Trophoblast cell (in vitro differentiated cells and primary cell): Measurements from ENCODE around the gene GGTA1.
A peak's percentile ranks its signal among the peaks of the same experiment; 100 is the strongest.

ENCODE experiments used
- DNase-seq, 2 donors: peaks; one replicate each; pipeline ENCODE4 v3.0.0-alpha.2; 2016
- H2AFZ ChIP-seq: 2 replicates; pipeline ENCODE4 v1.6.1; 2013; ENCODE audit warnings: low read length, moderate library complexity, mild to moderate bottlenecking; ENCODE audit not compliant: insufficient read depth, poor library complexity
- H2AK5ac ChIP-seq: 2 replicates; pipeline ENCODE4 v1.6.1; 2013; ENCODE audit warnings: mild to moderate bottlenecking, low read length
- H2BK120ac ChIP-seq: 2 replicates; pipeline ENCODE4 v1.6.1; 2013; ENCODE audit warnings: low read length, mild to moderate bottlenecking, moderate library complexity; ENCODE audit not compliant: insufficient read depth, poor library complexity
- H2BK12ac ChIP-seq: 2 replicates; pipeline ENCODE4 v1.6.1; 2013; ENCODE audit warnings: mild to moderate bottlenecking, low read length, moderate library complexity
- H2BK5ac ChIP-seq: 2 replicates; pipeline ENCODE4 v1.6.1; 2013; ENCODE audit warnings: low read length, low read depth, moderate library complexity, mild to moderate bottlenecking; ENCODE audit not compliant: poor library complexity
- H3K14ac ChIP-seq: 2 replicates; pipeline ENCODE4 v1.6.1; 2013; ENCODE audit warnings: mild to moderate bottlenecking, low read length
- H3K18ac ChIP-seq: 2 replicates; pipeline ENCODE4 v1.6.1; 2013; ENCODE audit warnings: mild to moderate bottlenecking, low read length
- H3K23ac ChIP-seq: 2 replicates; pipeline ENCODE4 v1.6.1; 2013; ENCODE audit warnings: low read length
- H3K27ac ChIP-seq: 2 replicates; pipeline ENCODE4 v1.5.1; 2013; ENCODE audit warnings: low read depth, mild to moderate bottlenecking, inconsistent platforms, low read length, moderate library complexity
- H3K27me3 ChIP-seq: 2 replicates; pipeline ENCODE4 v1.6.1; 2013; ENCODE audit warnings: inconsistent platforms, mild to moderate bottlenecking, low read length, moderate library complexity; ENCODE audit not compliant: insufficient read depth
- H3K36me3 ChIP-seq, 2 experiments: 1 replicate in 1 of 2; 2 replicates in 1 of 2; pipeline ENCODE4 v1.6.1; 2013; ENCODE audit warnings: low read length in 2 of 2, mild to moderate bottlenecking in 2 of 2, moderate library complexity in 1 of 2; ENCODE audit not compliant: insufficient read depth in 2 of 2, control insufficient read depth in 1 of 2
- H3K4ac ChIP-seq: 2 replicates; pipeline ENCODE4 v1.6.1; 2013; ENCODE audit warnings: low read depth, mild to moderate bottlenecking, low read length, moderate library complexity
- H3K4me1 ChIP-seq, 2 experiments: 1 replicate in 1 of 2; 2 replicates in 1 of 2; pipeline ENCODE4 v1.6.1; 2013; ENCODE audit warnings: low read length in 2 of 2, mild to moderate bottlenecking in 2 of 2, moderate library complexity in 1 of 2; ENCODE audit not compliant: insufficient read depth in 2 of 2, control insufficient read depth in 1 of 2
- H3K4me2 ChIP-seq: 2 replicates; pipeline ENCODE4 v1.6.1; 2013; ENCODE audit warnings: inconsistent platforms, mild to moderate bottlenecking, low read length, moderate library complexity
- H3K4me3 ChIP-seq: 2 replicates; pipeline ENCODE4 v1.5.1; 2013; ENCODE audit warnings: mild to moderate bottlenecking, low read depth, low read length, inconsistent platforms
- H3K79me1 ChIP-seq: one replicate; pipeline ENCODE4 v1.6.1; 2013; ENCODE audit warnings: low read length
- H3K79me2 ChIP-seq: 2 replicates; pipeline ENCODE4 v1.6.1; 2013; ENCODE audit warnings: low read length, mild to moderate bottlenecking; ENCODE audit not compliant: control insufficient read depth, insufficient read depth, poor library complexity
- H3K9ac ChIP-seq: 2 replicates; pipeline ENCODE4 v1.6.1; 2013; ENCODE audit warnings: mild to moderate bottlenecking, low read length
- H3K9me3 ChIP-seq: 2 replicates; pipeline ENCODE4 v1.6.1; 2013; ENCODE audit warnings: low read depth, mild to moderate bottlenecking, control low read depth, inconsistent platforms, low read length; ENCODE audit not compliant: insufficient read depth
- H4K12ac ChIP-seq: 2 replicates; pipeline ENCODE4 v1.6.1; 2013; ENCODE audit warnings: low read depth, mild to moderate bottlenecking, low read length, moderate library complexity
- H4K8ac ChIP-seq: 2 replicates; pipeline ENCODE4 v1.6.1; 2013; ENCODE audit warnings: low read depth, mild to moderate bottlenecking, low read length, moderate library complexity
- H4K91ac ChIP-seq: one replicate; pipeline ENCODE4 v1.6.1; 2013; ENCODE audit warnings: low read depth, mild to moderate bottlenecking, low read length, moderate library complexity
- WGBS: extraction: QIAGEN DNeasy Blood & Tissue Kit; methylation state at CpG from one replicate; pipeline ENCODE4 v1.1.7; 2013; ENCODE audit warnings: missing lambda C conversion rate; ENCODE audit not compliant: insufficient read length, insufficient coverage; ENCODE audit errors: extremely low coverage; 5-methylcytosine and 5-hydroxymethylcytosine counted together

The GGTA1 gene

DNA sequence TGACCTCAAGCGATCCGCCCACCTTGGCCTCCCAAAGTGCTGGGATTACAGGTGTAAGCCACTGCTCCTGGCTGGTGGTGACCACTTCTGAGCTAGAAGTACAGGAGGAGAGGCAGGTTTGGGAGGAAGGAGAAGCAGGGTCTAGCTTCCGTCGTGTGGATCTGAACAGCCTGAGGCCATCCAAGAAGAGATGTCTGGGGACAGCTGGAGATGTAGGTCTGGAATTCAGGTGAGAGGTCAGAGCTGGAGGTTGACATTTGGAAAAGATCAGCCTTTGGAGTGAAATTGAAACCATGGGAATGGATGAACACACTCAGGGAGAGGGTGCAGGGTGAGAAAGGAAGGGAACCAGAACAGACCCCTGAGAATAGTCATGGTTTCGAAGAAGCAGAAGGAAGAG is 33.2 kb upstream of the GGTA1 start:
- Histone ChIP-seq H3K79me1 (peaks cover 5% of the 10 kb centered on the region), H4K91ac (no peak overlapping the region), H2BK120ac (no peak overlapping the region), H3K4me2 (no peak overlapping the region), H3K18ac (no peak overlapping the region), H2BK12ac (no peak overlapping the region), H2BK5ac (no peak overlapping the region), H3K36me3 (no peaks in the 10 kb centered on the region), H2AK5ac (no peak overlapping the region), H3K79me2 (no peaks in the 10 kb centered on the region), H3K4me1 (peaks cover 12 to 22% of the 10 kb centered on the region in 2 experiments), H3K14ac (no peak overlapping the region), H3K27me3 (no peaks in the 10 kb centered on the region), H3K23ac (no peak overlapping the region), H4K12ac (no peak overlapping the region), H3K27ac (no peak overlapping the region), H3K9ac (no peak overlapping the region), H2AFZ (no peak overlapping the region), H4K8ac (no peak overlapping the region), H3K4me3 (no peak overlapping the region), H3K4ac (no peak overlapping the region), H3K9me3 (no peaks in the 10 kb centered on the region)
- WGBS = no CpG with 5 or more reads among the region's 5 CpGs
- peak; percentile 63 to 87 for DNase-seq

DNA sequence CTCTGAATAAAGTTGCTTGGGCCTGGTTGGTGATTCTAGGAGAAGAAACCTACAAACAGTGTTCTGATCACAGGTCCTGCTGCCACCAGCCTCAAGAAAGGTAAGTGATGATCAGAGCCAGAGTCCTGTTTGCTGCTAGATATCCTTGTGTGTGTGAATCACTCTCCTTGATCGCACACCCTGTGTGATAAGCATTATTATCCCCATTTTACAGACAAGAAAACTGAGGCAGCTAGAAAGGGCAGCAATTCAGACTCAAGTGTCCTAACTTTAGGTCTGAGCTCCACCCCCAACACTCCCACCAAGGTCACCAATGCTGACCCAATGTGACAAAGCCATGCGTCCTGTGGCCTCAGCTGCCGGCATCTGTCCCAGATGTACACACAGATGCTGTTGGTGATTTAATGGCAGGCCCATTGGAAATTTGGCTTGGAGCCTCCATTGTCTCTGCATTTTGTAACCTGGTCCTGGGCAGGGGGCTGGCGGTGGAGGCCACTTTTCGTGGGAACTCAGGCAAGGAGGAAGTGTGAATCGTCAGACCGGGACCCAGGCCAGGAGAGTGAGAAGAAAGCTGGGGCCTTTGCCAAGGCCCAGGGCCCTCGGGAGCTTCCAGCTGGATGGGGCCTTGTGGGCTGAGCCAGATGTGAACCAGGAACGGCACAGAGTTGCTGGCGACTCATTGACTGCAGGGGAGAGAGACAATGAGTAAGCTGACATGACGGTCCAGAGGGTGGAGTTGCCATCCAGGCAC is 29.8 kb upstream of the GGTA1 start:
- Histone ChIP-seq H4K12ac (no peak overlapping the region), H3K14ac (peak overlapping the region; percentile 38), H3K36me3 (no peaks in the 10 kb centered on the region), H4K91ac (peak overlapping the region; percentile 45), H3K9ac (no peak overlapping the region), H3K27me3 (no peaks in the 10 kb centered on the region), H3K4me2 (no peak overlapping the region), H3K79me2 (peaks cover 5% of the 10 kb centered on the region), H2BK12ac (peak overlapping the region; percentile 51), H3K4me3 (no peak overlapping the region), H3K4ac (no peak overlapping the region), H3K18ac (peak overlapping the region; percentile 7), H3K79me1 (peaks cover 18% of the 10 kb centered on the region), H3K9me3 (peaks cover 5% of the 10 kb centered on the region), H4K8ac (no peak overlapping the region), H2AFZ (no peak overlapping the region), H2BK120ac (peak overlapping the region; percentile 8), H2BK5ac (no peak overlapping the region), H3K4me1 (peaks cover 17 to 36% of the 10 kb centered on the region in 2 experiments), H2AK5ac (no peak overlapping the region), H3K23ac (no peak overlapping the region), H3K27ac (peak overlapping the region; percentile 19)
- no CpG with 5 or more reads among the region's 11 CpGs for WGBS
- no peak for DNase-seq

- H3K23ac ChIP-seq = no peak overlapping the region
- no peak overlapping the region for H2AK5ac ChIP-seq
- peaks cover 17 to 35% of the 10 kb centered on the region in 2 experiments for H3K4me1 ChIP-seq
- H3K9me3 ChIP-seq = peaks cover 5% of the 10 kb centered on the region
- DNase-seq = peak; percentile 90 to 96
- no peak overlapping the region for H3K4me2 ChIP-seq
- peak overlapping the region; percentile 80 for H2BK12ac ChIP-seq
- no peak overlapping the region for H4K12ac ChIP-seq
- H3K36me3 ChIP-seq = no peaks in the 10 kb centered on the region
- H3K4me3 ChIP-seq = no peak overlapping the region
- no peak overlapping the region for H3K4ac ChIP-seq
- H3K18ac ChIP-seq = peak overlapping the region; percentile 7
- peak overlapping the region; percentile 17 for H4K8ac ChIP-seq
- H3K79me2 ChIP-seq = peaks cover 5% of the 10 kb centered on the region
- H2BK5ac ChIP-seq = no peak overlapping the region
- H3K27me3 ChIP-seq = no peaks in the 10 kb centered on the region
- H4K91ac ChIP-seq = peak overlapping the region; percentile 45
- peaks cover 18% of the 10 kb centered on the region for H3K79me1 ChIP-seq
- H3K27ac ChIP-seq = peak overlapping the region; percentile 19
- H3K14ac ChIP-seq = no peak overlapping the region
- no peak overlapping the region for H3K9ac ChIP-seq
- no peak overlapping the region for H2BK120ac ChIP-seq
- H2AFZ ChIP-seq = no peak overlapping the region
Observed at GRCh38 chr9:121528642-121529041, 29.0 kb upstream of the GGTA1 start.

DNA sequence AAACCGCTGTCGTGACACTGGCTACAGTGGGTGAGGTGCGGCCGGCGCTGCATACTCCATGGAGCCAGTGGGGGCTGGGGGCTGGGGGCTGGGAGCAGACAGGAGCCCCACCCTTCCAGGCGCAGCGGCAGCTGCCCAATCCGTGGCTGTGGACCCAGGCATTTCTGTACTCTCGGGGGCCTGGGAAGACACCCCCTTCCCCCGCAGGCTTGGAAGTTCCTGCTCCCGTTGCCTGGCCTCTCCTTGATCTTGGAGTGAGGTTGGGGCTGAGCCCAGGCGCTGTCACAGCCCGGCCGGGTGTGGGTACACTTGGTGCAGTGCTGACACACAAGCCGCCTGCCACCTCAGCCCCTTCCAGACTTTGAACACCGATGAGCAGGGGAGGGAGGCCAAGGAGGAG is 27.7 kb upstream of the GGTA1 start:
- no peaks in the 10 kb centered on the region for H3K36me3 ChIP-seq

More for the DNA sequence above, 27.7 kb upstream of the GGTA1 start:
- no peak overlapping the region for H3K23ac ChIP-seq
- H3K18ac ChIP-seq = peak overlapping the region; percentile 76
- H3K4me2 ChIP-seq = no peak overlapping the region
- no peaks in the 10 kb centered on the region for H3K27me3 ChIP-seq
- H3K9me3 ChIP-seq = peaks cover 5% of the 10 kb centered on the region
- peak overlapping the region; percentile 83 for H2BK5ac ChIP-seq
- peak overlapping the region; percentile 99 for H2BK12ac ChIP-seq
- peak overlapping the region; percentile 2 for H3K27ac ChIP-seq
- peak overlapping the region; percentile 59 for H4K91ac ChIP-seq
- H3K79me1 ChIP-seq = peaks cover 17% of the 10 kb centered on the region
- peaks cover 5% of the 10 kb centered on the region for H3K79me2 ChIP-seq
- DNase-seq = no peak
- H2BK120ac ChIP-seq = peak overlapping the region; percentile 23
- H3K9ac ChIP-seq = no peak overlapping the region
- H4K8ac ChIP-seq = peak overlapping the region; percentile 7
- H2AFZ ChIP-seq = peak overlapping the region; percentile 40
- H3K4me1 ChIP-seq = peaks cover 15 to 27% of the 10 kb centered on the region in 2 experiments
- WGBS = no CpG with 5 or more reads among the region's 16 CpGs
- H3K4ac ChIP-seq = peak overlapping the region; percentile 29
- H2AK5ac ChIP-seq = peak overlapping the region; percentile 89
- H3K4me3 ChIP-seq = no peak overlapping the region
- H3K14ac ChIP-seq = peak overlapping the region; percentile 88
- H4K12ac ChIP-seq = no peak overlapping the region
